ENCODE measurements around the gene SCAMP1.

SCAMP1 gene

GRCh38 chr5:78335976-78336375, 24.4 kb upstream of the SCAMP1 start:
- no peak overlapping the region for H3K4me3 ChIP-seq (replicated peaks; ENCODE audit: insufficient read depth, low read length)
- no peak for TF ChIP-seq CTCF (IDR thresholded peaks at IDR 0.05; ENCODE audit: insufficient read depth, low read length)
- no peak for TF ChIP-seq GABPA (IDR thresholded peaks at IDR 0.05; ENCODE audit: low read depth)
- TF ChIP-seq SPI1 (IDR thresholded peaks at IDR 0.05; ENCODE audit: borderline replicate concordance, low read depth) = no peak
- no peak for TF ChIP-seq POLR2AphosphoS5 (IDR thresholded peaks at IDR 0.05; ENCODE audit: low read depth)
- no peak for TF ChIP-seq REST (IDR thresholded peaks at IDR 0.05; ENCODE audit: insufficient replicate concordance, low read depth)
- DNase-seq (ENCODE audit: low read depth in 1 of 2, low spot score in 1 of 2) = no peak

GRCh38 chr5:78336698-78337097, 23.7 kb upstream of the SCAMP1 start:
- TF ChIP-seq POLR2AphosphoS5 (IDR thresholded peaks at IDR 0.05; ENCODE audit: low read depth) = no peak
- TF ChIP-seq REST (IDR thresholded peaks at IDR 0.05; ENCODE audit: insufficient replicate concordance, low read depth) = no peak
- no peak for TF ChIP-seq CTCF (IDR thresholded peaks at IDR 0.05; ENCODE audit: insufficient read depth, low read length)
- no peak for TF ChIP-seq SPI1 (IDR thresholded peaks at IDR 0.05; ENCODE audit: borderline replicate concordance, low read depth)
- TF ChIP-seq GABPA (IDR thresholded peaks at IDR 0.05; ENCODE audit: low read depth) = no peak
- no peaks in the 10 kb centered on the region for H3K27me3 ChIP-seq (ENCODE audit: insufficient read depth, poor library complexity, severe bottlenecking)
- H3K27ac ChIP-seq (replicated peaks) = no peak overlapping the region
- no peak overlapping the region for H3K4me3 ChIP-seq (replicated peaks; ENCODE audit: insufficient read depth, low read length)
- DNase-seq (ENCODE audit: low read depth in 1 of 2, low spot score in 1 of 2) = no peak

More at GRCh38 chr5:78335976-78336375, 24.4 kb upstream of the SCAMP1 start:
- no peaks in the 10 kb centered on the region for H3K27me3 ChIP-seq (ENCODE audit: insufficient read depth, poor library complexity, severe bottlenecking)
- no peak overlapping the region for H3K27ac ChIP-seq (replicated peaks)

GRCh38 chr5:78339617-78340436, 20.6 kb upstream of the SCAMP1 start:
- Histone ChIP-seq H3K27me3 (ENCODE audit: insufficient read depth, poor library complexity, severe bottlenecking) (no peaks in the 10 kb centered on the region), H3K4me3 (replicated peaks; ENCODE audit: insufficient read depth, low read length) (no peak overlapping the region), H3K27ac (replicated peaks) (peak overlapping the region; percentile 8; the same call in 1 of the 2 replicates)
- peak in 1 of 2 experiments; percentile 6 for DNase-seq (ENCODE audit: low read depth in 1 of 2, low spot score in 1 of 2)
- TF ChIP-seq GABPA (IDR thresholded peaks at IDR 0.05; ENCODE audit: low read depth) (no peak), SPI1 (IDR thresholded peaks at IDR 0.05; ENCODE audit: borderline replicate concordance, low read depth) (no peak), REST (IDR thresholded peaks at IDR 0.05; ENCODE audit: insufficient replicate concordance, low read depth) (no peak), CTCF (IDR thresholded peaks at IDR 0.05; ENCODE audit: insufficient read depth, low read length) (no peak), POLR2AphosphoS5 (IDR thresholded peaks at IDR 0.05; ENCODE audit: low read depth) (no peak)
